SU-DHL-6 (cell line): Measurements from ENCODE around the gene EIF5A.

Source experiments
- H2AFZ ChIP-seq: fragments of 200-600 bp; sonication (generic); 2 replicates; pipeline ENCODE4 v1.6.1; 2014; ENCODE audit warnings: low read depth, mild to moderate bottlenecking, moderate library complexity, mixed read lengths, antibody characterized with exemption, low read length; ENCODE audit not compliant: severe bottlenecking
- H3F3A ChIP-seq: fragments of 200-600 bp; shearing (Covaris generic); 2 replicates; pipeline ENCODE4 v1.6.0; 2016; ENCODE audit warnings: antibody characterized with exemption, mild to moderate bottlenecking; ENCODE audit not compliant: insufficient read depth
- H3K27ac ChIP-seq: fragments of 200-600 bp; sonication (generic); 2 replicates; pipeline ENCODE4 v1.5.1; 2016; ENCODE audit warnings: low read depth, mild to moderate bottlenecking, low read length, moderate library complexity, mixed read lengths
- H3K27me3 ChIP-seq: fragments of 200-600 bp; sonication (generic), shearing (Covaris generic); 2 replicates; pipeline ENCODE4 v1.6.0; 2014; ENCODE audit warnings: mild to moderate bottlenecking, low read length
- H3K36me3 ChIP-seq: fragments of 200-600 bp; sonication (generic); 2 replicates; pipeline ENCODE4 v1.6.1; 2014; ENCODE audit warnings: mild to moderate bottlenecking, low read length, mixed read lengths
- H3K4me2 ChIP-seq: fragments of 300-600, 200-600 bp; shearing (Covaris generic), sonication (generic); 2 replicates; pipeline ENCODE4 v1.6.0; 2014; ENCODE audit warnings: low read length, low read depth, mild to moderate bottlenecking; ENCODE audit not compliant: poor library complexity, severe bottlenecking
- H3K4me3 ChIP-seq: fragments of 200-600 bp; sonication (generic); 2 replicates; pipeline ENCODE4 v1.5.1; 2014; ENCODE audit warnings: antibody characterized with exemption, low read length, mild to moderate bottlenecking, mixed read lengths; ENCODE audit not compliant: insufficient read depth, poor library complexity, severe bottlenecking
- H3K79me2 ChIP-seq: fragments of 200-600 bp; sonication (generic); 2 replicates; pipeline ENCODE4 v1.6.1; 2014; ENCODE audit warnings: mild to moderate bottlenecking, low read length, moderate library complexity; ENCODE audit not compliant: insufficient read depth
- H3K9ac ChIP-seq: fragments of 200-600 bp; sonication (generic); 2 replicates; pipeline ENCODE4 v1.7.0; 2014; ENCODE audit warnings: mild to moderate bottlenecking, low read length
- H3K9me2 ChIP-seq: fragments of 200-600 bp; sonication (generic); replicated peaks from 2 replicates; pipeline ENCODE4 v1.6.1; 2014; ENCODE audit warnings: low read length; ENCODE audit not compliant: insufficient read depth
- H3K9me3 ChIP-seq: fragments of 200-600 bp; sonication (generic); 2 replicates; pipeline ENCODE4 v1.6.1; 2014; ENCODE audit warnings: low read length, mixed read lengths; ENCODE audit not compliant: insufficient read depth
- H4K20me1 ChIP-seq: fragments of 200-600 bp; sonication (generic); 2 replicates; pipeline ENCODE4 v1.6.1; 2014; ENCODE audit warnings: low read depth, mild to moderate bottlenecking, antibody characterized with exemption, low read length, moderate library complexity, mixed read lengths
- CTCF ChIP-seq: fragments of 200-600 bp; sonication (generic); IDR thresholded peaks from one replicate; pipeline ENCODE4 v1.5.1; 2017; ENCODE audit warnings: antibody characterized with exemption, mild to moderate bottlenecking, low read length, moderate library complexity; ENCODE audit not compliant: insufficient read depth, poor library complexity, severe bottlenecking
- EZH2phosphoT487 ChIP-seq: fragments of 200-600 bp; sonication (generic), shearing (Covaris generic); conservative IDR thresholded peaks from 2 replicates; pipeline ENCODE4 v1.6.1; 2018; ENCODE audit warnings: mild to moderate bottlenecking, antibody characterized with exemption, low read length, moderate library complexity, mixed read lengths

Gene EIF5A

GRCh38 chr17:7323731-7324437, 16.5 kb downstream of the EIF5A start:
- no peak overlapping the region for H2AFZ ChIP-seq
- no peaks in the 10 kb centered on the region for H3K27me3 ChIP-seq
- H3K9ac ChIP-seq = no peak overlapping the region
- peaks cover 17% of the 10 kb centered on the region; the same call in 1 of the 2 replicates for H3K79me2 ChIP-seq
- no peak overlapping the region for H3K4me2 ChIP-seq
- H3K9me3 ChIP-seq = no peaks in the 10 kb centered on the region
- no peaks in the 10 kb centered on the region for H3F3A ChIP-seq
- H3K27ac ChIP-seq = no peak overlapping the region
- H3K36me3 ChIP-seq = no peaks in the 10 kb centered on the region
- no peaks in the 10 kb centered on the region for H3K9me2 ChIP-seq
- TF ChIP-seq CTCF = peak; percentile 87
- no peak for TF ChIP-seq EZH2phosphoT487
- H3K4me3 ChIP-seq = no peak overlapping the region
- H4K20me1 ChIP-seq = no peaks in the 10 kb centered on the region

- no peaks in the 10 kb centered on the region for H3K36me3 ChIP-seq
- no peaks in the 10 kb centered on the region for H3K27me3 ChIP-seq
- peaks cover 17% of the 10 kb centered on the region; the same call in 1 of the 2 replicates for H3K79me2 ChIP-seq
- TF ChIP-seq CTCF (no peak), EZH2phosphoT487 (no peak)
- H3F3A ChIP-seq = no peaks in the 10 kb centered on the region
- H3K27ac ChIP-seq = no peak overlapping the region
- no peaks in the 10 kb centered on the region for H4K20me1 ChIP-seq
- no peak overlapping the region for H3K9ac ChIP-seq
- H3K4me3 ChIP-seq = no peak overlapping the region
- H3K4me2 ChIP-seq = no peak overlapping the region
- no peaks in the 10 kb centered on the region for H3K9me3 ChIP-seq
- no peak overlapping the region for H2AFZ ChIP-seq
- H3K9me2 ChIP-seq = no peaks in the 10 kb centered on the region
These were observed 17.0 kb downstream of the EIF5A start for GRCh38 chr17:7324438-7324779.

- no peak overlapping the region for H3K4me2 ChIP-seq
- H3K36me3 ChIP-seq = no peaks in the 10 kb centered on the region
- peaks cover 6% of the 10 kb centered on the region for H3F3A ChIP-seq
- H3K4me3 ChIP-seq = no peak overlapping the region
- no peak overlapping the region for H3K9ac ChIP-seq
- no peaks in the 10 kb centered on the region for H4K20me1 ChIP-seq
- peaks cover 17% of the 10 kb centered on the region; the same call in 1 of the 2 replicates for H3K79me2 ChIP-seq
- no peak for TF ChIP-seq EZH2phosphoT487
- no peak for TF ChIP-seq CTCF
- no peaks in the 10 kb centered on the region for H3K9me3 ChIP-seq
- no peaks in the 10 kb centered on the region for H3K27me3 ChIP-seq
- no peak overlapping the region for H2AFZ ChIP-seq
- H3K27ac ChIP-seq = no peak overlapping the region
- no peaks in the 10 kb centered on the region for H3K9me2 ChIP-seq
These were observed 17.7 kb downstream of the EIF5A start for GRCh38 chr17:7325031-7325528.
